PC-3 (cell line): ENCODE measurements around the gene PCED1A.

Experiments
- CTCF ChIP-seq: fragments of 300-600 bp; sonication (generic); conservative IDR thresholded peaks from 2 replicates; pipeline ENCODE4 v1.5.1; 2017; ENCODE audit warnings: antibody characterized with exemption, low read depth, mild to moderate bottlenecking, low read length
- EZH2phosphoT487 ChIP-seq: fragments of 300-600 bp; sonication (generic); IDR thresholded peaks from 2 replicates; pipeline ENCODE4 v1.6.1; 2018; ENCODE audit warnings: mild to moderate bottlenecking, antibody characterized with exemption, low read length, borderline replicate concordance

GRCh38 chr20:2794202-2794748 lies 46.2 kb downstream of the PCED1A start:
- no peak for TF ChIP-seq CTCF
- TF ChIP-seq EZH2phosphoT487, result no peak
